DMS153 treated with DMSO at 0.1 percent for 48 hours (cell line): ENCODE results near the gene HPCAL1.

Source experiments
- DNase-seq: peaks from one replicate; lab custom pipeline; 2025; ENCODE audit not compliant: unreplicated experiment; lab: John Stamatoyannopoulos, UW

The HPCAL1 gene

GRCh38 chr2:10366601-10367270 lies 64.0 kb downstream of the HPCAL1 start:
- no peak for DNase-seq

DNA sequence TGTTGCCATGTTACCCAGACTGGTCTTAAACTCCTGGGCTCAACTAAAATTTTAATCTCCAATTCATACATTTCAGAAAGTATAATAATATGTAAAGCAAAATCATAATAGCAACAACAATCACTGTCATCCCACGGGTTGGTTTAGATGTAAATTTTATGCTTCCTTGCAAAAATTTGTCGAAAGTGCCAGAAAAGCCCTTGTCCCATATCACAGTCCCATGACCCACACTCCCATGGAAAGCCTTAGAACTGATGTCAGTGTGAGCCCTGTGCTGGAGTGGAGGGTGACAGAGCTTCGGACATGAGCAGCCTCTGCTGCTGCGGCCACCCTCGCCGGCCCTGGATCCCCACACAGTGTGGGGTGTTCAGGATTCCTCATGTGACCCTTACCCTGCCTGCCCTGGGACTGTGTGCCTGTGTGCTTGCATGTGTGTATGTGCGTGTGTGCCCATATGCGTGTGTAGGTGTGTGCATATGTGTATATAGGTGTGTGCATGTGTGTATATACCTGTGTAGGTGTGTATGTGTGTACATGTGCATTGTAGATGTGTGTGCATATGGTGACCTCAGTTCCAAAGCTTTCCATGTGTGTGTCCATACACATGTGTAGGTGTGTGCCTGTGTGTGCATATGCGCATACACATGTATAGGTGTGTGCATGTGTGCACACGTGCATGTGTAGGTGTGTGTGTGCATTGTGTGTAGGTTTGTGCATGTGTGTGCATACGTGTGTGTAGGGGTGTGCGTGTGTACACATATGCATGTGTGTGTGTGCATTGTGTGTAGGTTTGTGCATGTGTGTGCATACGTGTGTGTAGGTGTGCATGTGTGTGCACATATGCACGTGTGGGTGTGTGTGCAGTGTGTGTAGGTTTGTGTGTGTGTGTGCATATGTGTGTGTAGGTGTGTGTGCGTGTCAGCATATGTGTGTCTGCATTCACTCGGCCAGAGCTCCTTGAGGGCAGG lies 65.1 kb downstream of the HPCAL1 start:
- no peak for DNase-seq

GRCh38 chr2:10368491-10369231 lies 66.0 kb downstream of the HPCAL1 start:
- no peak for DNase-seq

- DNase-seq: no peak
Measured at GRCh38 chr2:10369269-10370255, 66.9 kb downstream of the HPCAL1 start.

DNA sequence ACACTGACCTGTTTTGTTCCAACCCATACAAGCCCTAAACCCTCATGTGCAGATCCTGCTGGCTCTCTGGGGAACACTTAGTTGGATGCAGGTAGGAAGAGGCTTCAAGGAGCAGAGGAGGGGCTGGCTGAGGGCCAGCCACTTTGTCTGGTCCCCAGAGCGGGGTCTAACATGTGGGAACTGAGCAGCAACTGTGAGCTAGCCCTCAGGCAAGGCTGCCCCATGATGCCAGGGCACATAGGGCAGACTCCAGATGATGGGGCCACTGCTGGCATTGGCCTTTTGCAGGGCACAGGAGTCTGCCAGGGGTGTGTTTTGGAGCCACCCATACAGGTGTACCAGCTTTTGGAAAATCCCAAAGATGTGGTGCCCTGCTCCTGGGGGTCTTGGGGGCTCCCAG lies 67.7 kb downstream of the HPCAL1 start:
- DNase-seq: no peak

- DNase-seq: no peak
Measured at GRCh38 chr2:10370895-10371294, 68.2 kb downstream of the HPCAL1 start.

- no peak for DNase-seq
Measured at GRCh38 chr2:10371441-10372196, 68.9 kb downstream of the HPCAL1 start.

- no peak for DNase-seq
Measured at GRCh38 chr2:10372203-10372861, 69.6 kb downstream of the HPCAL1 start.

DNA sequence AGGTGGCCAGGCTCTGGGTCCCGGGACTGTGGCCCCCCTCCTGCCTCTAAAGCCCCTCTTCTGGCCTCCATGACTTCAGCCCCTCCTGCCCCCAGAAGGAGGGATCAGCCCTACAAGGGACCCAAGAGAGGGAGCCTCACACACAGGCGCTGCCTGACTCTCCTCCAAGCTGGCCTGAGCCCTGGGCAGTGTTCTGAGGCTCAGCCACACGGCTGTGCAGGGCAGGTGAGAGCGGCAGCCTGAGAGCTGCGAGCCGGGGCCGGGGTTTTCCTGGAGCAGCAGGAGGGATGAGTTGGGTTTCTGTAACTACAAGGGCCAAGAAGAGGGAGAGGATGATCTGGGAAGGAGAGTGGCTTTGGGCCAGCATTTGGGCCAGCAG lies 70.1 kb downstream of the HPCAL1 start:
- DNase-seq: no peak

DNA sequence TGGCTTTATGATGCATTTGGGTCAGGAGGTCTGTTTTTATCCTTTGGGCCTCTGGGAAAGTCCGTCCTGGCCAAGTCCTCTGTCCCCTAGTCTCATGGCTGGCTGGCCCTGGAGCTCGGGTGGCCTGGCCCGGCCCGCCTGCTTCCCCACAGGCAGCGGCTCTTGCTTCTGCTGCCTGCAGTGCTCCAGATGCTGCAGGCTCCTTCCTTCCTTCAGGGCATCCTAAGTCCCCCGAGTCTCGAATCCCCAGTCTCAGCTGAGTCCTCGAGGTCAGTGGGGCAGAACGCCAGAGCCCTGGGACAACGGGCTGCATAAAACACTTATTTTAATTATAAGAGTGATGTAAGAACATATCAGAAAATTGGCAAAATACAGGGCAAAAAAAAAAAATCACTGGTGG lies 71.2 kb downstream of the HPCAL1 start:
- no peak for DNase-seq

GRCh38 chr2:10374362-10374943 lies 71.7 kb downstream of the HPCAL1 start:
- DNase-seq: no peak

DNA sequence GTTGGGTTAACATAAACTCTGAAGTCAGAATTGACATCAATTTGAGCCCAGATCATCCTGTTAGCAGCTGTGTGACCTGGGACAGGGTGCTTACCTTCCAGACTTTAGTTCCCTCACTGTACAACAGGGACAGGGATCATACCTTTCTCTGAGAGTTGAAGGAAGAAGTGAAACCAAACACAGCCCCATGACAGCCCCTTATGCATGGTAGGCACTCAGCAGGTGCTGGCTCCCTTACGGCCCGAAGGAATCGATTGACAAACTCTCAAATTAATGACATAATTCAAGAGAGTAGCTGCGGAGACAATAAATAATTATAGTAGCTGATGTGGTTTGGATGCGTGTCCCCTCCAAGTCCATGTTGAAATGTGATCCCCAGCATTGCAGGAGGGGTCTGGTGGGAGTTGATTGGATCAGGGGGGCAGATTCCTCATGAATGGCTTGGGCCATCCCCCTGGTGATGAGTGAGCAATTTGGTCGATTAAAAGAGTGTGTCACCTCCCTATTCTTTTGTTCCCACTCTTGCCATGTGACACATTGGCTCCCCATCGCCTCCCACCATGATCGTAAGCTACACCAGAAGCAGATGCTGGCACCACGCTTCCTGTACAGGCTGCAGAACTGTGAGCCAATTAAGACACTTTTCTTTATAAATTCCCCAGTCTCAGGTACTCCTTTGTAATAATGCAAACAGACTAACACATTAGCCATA lies 73.0 kb downstream of the HPCAL1 start:
- no peak for DNase-seq

- no peak for DNase-seq
Measured at GRCh38 chr2:10377052-10377746, 74.5 kb downstream of the HPCAL1 start.

GRCh38 chr2:10377747-10378085 lies 75.0 kb downstream of the HPCAL1 start:
- DNase-seq: no peak

DNA sequence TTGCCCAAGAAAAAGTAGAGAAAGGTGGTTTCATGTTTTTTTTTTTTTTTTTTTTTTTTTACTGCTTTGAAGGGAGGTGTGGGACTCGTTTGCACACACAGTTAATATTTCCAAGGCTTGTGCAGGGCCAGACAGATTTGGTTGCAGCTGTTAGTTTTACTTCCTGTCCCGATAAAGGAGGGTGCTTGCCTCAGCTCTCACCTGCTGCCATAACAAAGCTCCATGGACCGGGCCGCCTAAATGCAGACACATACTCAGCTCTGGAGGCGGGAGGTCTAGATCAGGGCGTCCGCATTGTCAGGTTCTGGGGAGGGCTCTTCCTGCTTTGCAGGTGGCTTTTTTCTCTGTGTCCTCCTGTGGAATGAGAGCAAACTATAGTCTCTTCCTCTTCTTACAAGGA lies 75.5 kb downstream of the HPCAL1 start:
- DNase-seq: peak; percentile 82

DNA sequence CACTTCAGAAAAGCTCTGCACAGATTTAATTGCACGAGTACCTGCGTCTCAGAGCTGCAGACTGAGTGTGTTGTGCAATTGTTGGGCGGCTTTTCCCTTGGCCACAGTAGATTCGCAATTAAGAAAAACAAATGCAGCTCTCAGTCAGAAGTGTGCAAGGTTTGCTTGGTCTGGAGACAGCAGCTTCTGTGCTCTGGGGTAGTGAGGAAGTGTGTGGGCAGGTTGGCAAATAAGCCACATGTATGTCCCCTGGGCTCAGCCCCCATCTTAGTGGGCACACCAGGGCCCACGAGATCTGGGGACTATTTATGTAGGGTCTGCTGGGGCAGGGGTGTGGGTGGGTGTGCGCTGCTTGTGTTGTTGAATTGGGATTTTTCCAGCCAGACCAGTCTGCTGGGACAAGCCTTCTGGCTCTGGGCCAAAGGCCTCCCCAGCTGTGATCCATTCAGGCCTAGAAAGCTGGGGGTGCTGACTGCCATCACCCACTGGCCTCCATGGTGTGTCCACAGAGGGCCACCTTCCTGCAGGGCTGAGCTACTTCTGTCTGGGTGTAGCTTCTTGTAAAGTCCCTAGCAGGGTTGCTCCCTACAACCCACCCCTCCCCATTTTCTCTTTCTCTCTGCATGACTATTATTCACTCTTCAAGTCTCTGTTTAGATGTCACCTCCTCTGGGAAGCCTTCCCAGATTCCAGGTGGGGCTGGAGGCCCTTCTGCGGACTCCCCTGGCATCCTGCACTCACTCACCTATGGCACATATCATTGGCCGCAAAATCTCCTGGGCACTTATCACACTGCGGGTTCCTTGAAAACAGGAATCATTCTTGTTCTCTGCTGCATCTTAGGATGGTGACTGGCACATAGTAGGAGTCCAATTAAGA lies 77.6 kb downstream of the HPCAL1 start:
- no peak for DNase-seq

DNA sequence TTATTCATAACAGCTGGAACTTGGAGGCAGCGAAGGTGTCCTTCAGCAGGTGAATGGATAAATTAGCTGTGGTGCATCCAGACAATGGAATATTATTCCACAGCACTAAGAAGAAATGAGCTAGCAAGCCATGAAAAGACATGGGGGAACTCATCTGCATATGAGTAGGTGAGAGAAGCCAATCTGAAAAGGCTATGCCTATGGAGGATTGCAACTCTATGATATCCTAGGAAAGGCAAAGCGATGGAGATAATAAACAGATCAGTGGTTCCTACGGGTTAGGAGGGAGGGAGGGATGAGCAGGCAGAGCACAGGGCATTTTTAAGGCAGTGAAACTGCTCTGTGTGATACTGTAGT lies 79.3 kb downstream of the HPCAL1 start:
- DNase-seq: no peak
